DOHH2 (cell line): ENCODE measurements around the gene ABCA3.

ENCODE experiments used
- EZH2phosphoT487 ChIP-seq: fragments of 200-600 bp; sonication (generic); IDR thresholded peaks from 2 replicates; pipeline ENCODE4 v1.6.1; 2017; ENCODE audit warnings: borderline replicate concordance, mild to moderate bottlenecking, antibody characterized with exemption, low read length, moderate library complexity, mixed read lengths
- TF ChIP-seq, protein P1 (sequence below): fragments of 200-600 bp; sonication (generic); IDR thresholded peaks from one replicate; pipeline ENCODE4 v1.5.1; 2014; ENCODE audit warnings: antibody characterized with exemption, mild to moderate bottlenecking, low read depth, low read length; ENCODE audit not compliant: poor library complexity, severe bottlenecking

DNA sequence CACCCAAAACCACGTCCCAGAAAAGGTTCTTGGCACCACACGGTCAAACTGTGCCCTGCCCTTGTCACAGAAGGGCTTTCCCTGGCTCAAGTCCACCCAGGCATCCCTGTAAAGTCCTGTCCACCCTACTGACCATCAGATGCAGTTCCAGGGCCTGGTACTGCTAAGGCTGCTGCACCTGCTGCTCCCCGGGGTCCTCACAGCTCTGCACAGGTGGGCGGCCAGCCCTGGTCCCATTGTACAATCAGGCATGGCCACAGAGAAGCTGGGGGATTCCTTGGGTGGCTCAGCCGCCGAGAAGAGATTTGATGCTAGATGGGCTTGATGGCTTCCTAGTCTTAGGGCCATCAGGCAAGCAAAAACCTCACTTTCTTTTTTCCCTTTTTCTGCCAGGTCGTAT lies 15.3 kb downstream of the ABCA3 start:
- TF ChIP-seq, protein P1, sequence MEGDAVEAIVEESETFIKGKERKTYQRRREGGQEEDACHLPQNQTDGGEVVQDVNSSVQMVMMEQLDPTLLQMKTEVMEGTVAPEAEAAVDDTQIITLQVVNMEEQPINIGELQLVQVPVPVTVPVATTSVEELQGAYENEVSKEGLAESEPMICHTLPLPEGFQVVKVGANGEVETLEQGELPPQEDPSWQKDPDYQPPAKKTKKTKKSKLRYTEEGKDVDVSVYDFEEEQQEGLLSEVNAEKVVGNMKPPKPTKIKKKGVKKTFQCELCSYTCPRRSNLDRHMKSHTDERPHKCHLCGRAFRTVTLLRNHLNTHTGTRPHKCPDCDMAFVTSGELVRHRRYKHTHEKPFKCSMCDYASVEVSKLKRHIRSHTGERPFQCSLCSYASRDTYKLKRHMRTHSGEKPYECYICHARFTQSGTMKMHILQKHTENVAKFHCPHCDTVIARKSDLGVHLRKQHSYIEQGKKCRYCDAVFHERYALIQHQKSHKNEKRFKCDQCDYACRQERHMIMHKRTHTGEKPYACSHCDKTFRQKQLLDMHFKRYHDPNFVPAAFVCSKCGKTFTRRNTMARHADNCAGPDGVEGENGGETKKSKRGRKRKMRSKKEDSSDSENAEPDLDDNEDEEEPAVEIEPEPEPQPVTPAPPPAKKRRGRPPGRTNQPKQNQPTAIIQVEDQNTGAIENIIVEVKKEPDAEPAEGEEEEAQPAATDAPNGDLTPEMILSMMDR: no peak
- TF ChIP-seq EZH2phosphoT487: no peak
